ENCODE results near the gene SCYGR6.

SCYGR6 gene

GRCh38 chr2:227710986-227711385 is 13.6 kb downstream of the SCYGR6 start:
- no peak for DNase-seq

- DNase-seq: no peak
Measured at GRCh38 chr2:227707390-227707789, 17.2 kb downstream of the SCYGR6 start.

- no peak for DNase-seq
Measured at GRCh38 chr2:227706859-227707258, 17.7 kb downstream of the SCYGR6 start.

GRCh38 chr2:227703961-227704360 is 20.6 kb downstream of the SCYGR6 start:
- DNase-seq: no peak

- DNase-seq: no peak
Measured at GRCh38 chr2:227703280-227703732, 21.3 kb downstream of the SCYGR6 start.

GRCh38 chr2:227701556-227701955 is 23.0 kb downstream of the SCYGR6 start:
- DNase-seq: no peak

GRCh38 chr2:227696990-227697679 is 27.4 kb downstream of the SCYGR6 start:
- DNase-seq: no peak

GRCh38 chr2:227687189-227687588 is 37.4 kb downstream of the SCYGR6 start:
- no peak for DNase-seq

- DNase-seq: no peak
Measured at GRCh38 chr2:227684258-227684657, 40.3 kb downstream of the SCYGR6 start.

- no peak for DNase-seq
Measured at GRCh38 chr2:227677928-227678327, 46.6 kb downstream of the SCYGR6 start.

GRCh38 chr2:227674485-227674884 is 50.1 kb downstream of the SCYGR6 start:
- no peak for DNase-seq

Data from NCI-H1092 (cell line).